GM19372 (cell line): ENCODE data around the gene NTM.

Experiments
- ATAC-seq: cut with Tn5 transposase; IDR thresholded peaks from one replicate; pipeline ENCODE4 v1.9.1; 2021; ENCODE audit warnings: mild to moderate bottlenecking, low read depth, moderate library complexity; ENCODE audit not compliant: unreplicated experiment

Gene NTM

GRCh38 chr11:132006884-132007580, 636.6 kb downstream of the NTM start:
- ATAC-seq: no peak

- ATAC-seq: no peak
Observed at GRCh38 chr11:132008226-132008625, 637.8 kb downstream of the NTM start.

- ATAC-seq: no peak
Observed at GRCh38 chr11:132008872-132009271, 638.5 kb downstream of the NTM start.

- ATAC-seq: no peak
Observed at GRCh38 chr11:132020001-132020400, 649.6 kb downstream of the NTM start.

GRCh38 chr11:132022285-132022684, 651.9 kb downstream of the NTM start:
- ATAC-seq: no peak

GRCh38 chr11:132022733-132023478, 652.5 kb downstream of the NTM start:
- ATAC-seq: no peak

GRCh38 chr11:132024587-132025295, 654.3 kb downstream of the NTM start:
- ATAC-seq: no peak

GRCh38 chr11:132026746-132027145, 656.3 kb downstream of the NTM start:
- no peak for ATAC-seq

GRCh38 chr11:132028380-132029240, 658.2 kb downstream of the NTM start:
- no peak for ATAC-seq

- no peak for ATAC-seq
Observed at GRCh38 chr11:132030896-132031295, 660.5 kb downstream of the NTM start.

- ATAC-seq: no peak
Observed at GRCh38 chr11:132032555-132032954, 662.1 kb downstream of the NTM start.

GRCh38 chr11:132033051-132033450, 662.6 kb downstream of the NTM start:
- no peak for ATAC-seq

GRCh38 chr11:132035228-132035627, 664.8 kb downstream of the NTM start:
- no peak for ATAC-seq

- ATAC-seq: no peak
Observed at GRCh38 chr11:132035766-132036165, 665.4 kb downstream of the NTM start.

- no peak for ATAC-seq
Observed at GRCh38 chr11:132036220-132036619, 665.8 kb downstream of the NTM start.

GRCh38 chr11:132036746-132037466, 666.5 kb downstream of the NTM start:
- no peak for ATAC-seq

GRCh38 chr11:132037467-132037862, 667.0 kb downstream of the NTM start:
- no peak for ATAC-seq

- ATAC-seq: no peak
Observed at GRCh38 chr11:132037956-132038355, 667.5 kb downstream of the NTM start.

GRCh38 chr11:132039521-132039920, 669.1 kb downstream of the NTM start:
- ATAC-seq: no peak

- no peak for ATAC-seq
Observed at GRCh38 chr11:132042296-132042695, 671.9 kb downstream of the NTM start.
